Ishikawa (cell line): ENCODE results near the gene CNTNAP2.

Experiments used
- CEBPB ChIP-seq: IDR thresholded peaks from 2 replicates; pipeline ENCODE4 v1.6.1; 2012
- CREB1 ChIP-seq: IDR thresholded peaks from 2 replicates; pipeline ENCODE4 v1.6.1; 2012; ENCODE audit warnings: low read depth
- EGR1 ChIP-seq: IDR thresholded peaks from 2 replicates; pipeline ENCODE4 v1.6.1; 2012
- EP300 ChIP-seq: IDR thresholded peaks from 2 replicates; pipeline ENCODE4 v1.6.1; 2012; ENCODE audit warnings: borderline replicate concordance
- FOXM1 ChIP-seq: IDR thresholded peaks from 2 replicates; pipeline ENCODE4 v1.6.1; 2012; ENCODE audit warnings: low read depth, borderline replicate concordance
- NFIC ChIP-seq: IDR thresholded peaks from 2 replicates; pipeline ENCODE4 v1.6.1; 2012
- RAD21 ChIP-seq: IDR thresholded peaks from 2 replicates; pipeline ENCODE4 v1.6.1; 2012; ENCODE audit warnings: low read depth
- TAF1 ChIP-seq: IDR thresholded peaks from 2 replicates; pipeline ENCODE4 v1.6.1; 2012; ENCODE audit warnings: low read depth, mild to moderate bottlenecking
- TCF12 ChIP-seq: IDR thresholded peaks from 2 replicates; pipeline ENCODE4 v1.6.1; 2012; ENCODE audit warnings: low read depth
- TEAD4 ChIP-seq: IDR thresholded peaks from 2 replicates; pipeline ENCODE4 v1.6.1; 2012
- YY1 ChIP-seq: IDR thresholded peaks from 2 replicates; pipeline ENCODE4 v1.6.1; 2012; ENCODE audit warnings: low read depth
- ZBTB7A ChIP-seq: IDR thresholded peaks from 2 replicates; pipeline ENCODE4 v1.6.1; 2012; ENCODE audit warnings: low read depth
- TF ChIP-seq, protein P1 (sequence below): IDR thresholded peaks from 2 replicates; pipeline ENCODE4 v1.6.1; 2012; ENCODE audit warnings: low read depth, mild to moderate bottlenecking
- TF ChIP-seq, protein P2 (sequence below): IDR thresholded peaks from 2 replicates; pipeline ENCODE4 v1.6.1; 2012
- TF ChIP-seq, protein P3 (sequence below): IDR thresholded peaks from 2 replicates; pipeline ENCODE4 v1.6.1; 2012

Gene CNTNAP2

DNA sequence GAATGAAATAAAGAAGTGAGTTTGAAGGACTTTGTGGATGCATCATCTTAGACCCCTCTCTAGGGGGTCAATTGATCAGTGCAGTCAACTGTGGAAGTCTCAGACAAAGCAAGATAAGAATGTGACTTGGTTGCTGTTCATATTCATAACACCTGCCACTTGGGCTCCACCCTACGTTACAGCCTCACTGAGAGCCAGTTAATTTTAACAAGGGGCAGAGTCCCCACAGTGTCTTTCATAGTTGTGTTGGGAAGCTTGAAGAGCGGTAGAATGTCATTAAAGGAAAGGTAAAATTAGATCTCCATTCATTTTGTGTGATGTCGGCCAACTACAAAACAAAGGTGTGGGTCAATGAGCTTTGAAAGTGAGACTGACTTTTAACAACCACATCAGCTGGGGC lies 2031.9 kb downstream of the CNTNAP2 start:
- TF ChIP-seq YY1 (no peak), NFIC (no peak), TCF12 (no peak)
- TF ChIP-seq, protein P1, sequence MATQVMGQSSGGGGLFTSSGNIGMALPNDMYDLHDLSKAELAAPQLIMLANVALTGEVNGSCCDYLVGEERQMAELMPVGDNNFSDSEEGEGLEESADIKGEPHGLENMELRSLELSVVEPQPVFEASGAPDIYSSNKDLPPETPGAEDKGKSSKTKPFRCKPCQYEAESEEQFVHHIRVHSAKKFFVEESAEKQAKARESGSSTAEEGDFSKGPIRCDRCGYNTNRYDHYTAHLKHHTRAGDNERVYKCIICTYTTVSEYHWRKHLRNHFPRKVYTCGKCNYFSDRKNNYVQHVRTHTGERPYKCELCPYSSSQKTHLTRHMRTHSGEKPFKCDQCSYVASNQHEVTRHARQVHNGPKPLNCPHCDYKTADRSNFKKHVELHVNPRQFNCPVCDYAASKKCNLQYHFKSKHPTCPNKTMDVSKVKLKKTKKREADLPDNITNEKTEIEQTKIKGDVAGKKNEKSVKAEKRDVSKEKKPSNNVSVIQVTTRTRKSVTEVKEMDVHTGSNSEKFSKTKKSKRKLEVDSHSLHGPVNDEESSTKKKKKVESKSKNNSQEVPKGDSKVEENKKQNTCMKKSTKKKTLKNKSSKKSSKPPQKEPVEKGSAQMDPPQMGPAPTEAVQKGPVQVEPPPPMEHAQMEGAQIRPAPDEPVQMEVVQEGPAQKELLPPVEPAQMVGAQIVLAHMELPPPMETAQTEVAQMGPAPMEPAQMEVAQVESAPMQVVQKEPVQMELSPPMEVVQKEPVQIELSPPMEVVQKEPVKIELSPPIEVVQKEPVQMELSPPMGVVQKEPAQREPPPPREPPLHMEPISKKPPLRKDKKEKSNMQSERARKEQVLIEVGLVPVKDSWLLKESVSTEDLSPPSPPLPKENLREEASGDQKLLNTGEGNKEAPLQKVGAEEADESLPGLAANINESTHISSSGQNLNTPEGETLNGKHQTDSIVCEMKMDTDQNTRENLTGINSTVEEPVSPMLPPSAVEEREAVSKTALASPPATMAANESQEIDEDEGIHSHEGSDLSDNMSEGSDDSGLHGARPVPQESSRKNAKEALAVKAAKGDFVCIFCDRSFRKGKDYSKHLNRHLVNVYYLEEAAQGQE, result no peak

DNA sequence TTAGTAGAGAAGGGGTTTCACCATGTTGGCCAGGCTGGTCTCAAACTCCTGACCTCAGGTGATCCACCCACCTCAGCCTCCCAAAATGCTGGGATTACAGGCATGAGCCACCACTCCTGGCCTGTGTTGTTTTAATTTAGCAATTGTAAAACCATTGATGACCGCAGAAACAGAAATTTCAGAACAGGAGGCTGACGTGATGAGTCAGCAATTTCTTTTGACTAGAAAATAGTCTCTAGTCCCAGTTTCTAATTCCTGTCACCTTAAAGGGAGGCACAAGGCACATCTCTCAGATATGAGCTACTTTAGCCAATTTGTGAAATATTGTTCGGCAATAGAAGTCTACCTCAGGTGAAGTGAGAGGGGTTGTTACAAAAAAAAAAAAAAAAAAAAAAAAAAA lies 2033.1 kb downstream of the CNTNAP2 start:
- no peak for TF ChIP-seq EP300
- TF ChIP-seq, protein P2, sequence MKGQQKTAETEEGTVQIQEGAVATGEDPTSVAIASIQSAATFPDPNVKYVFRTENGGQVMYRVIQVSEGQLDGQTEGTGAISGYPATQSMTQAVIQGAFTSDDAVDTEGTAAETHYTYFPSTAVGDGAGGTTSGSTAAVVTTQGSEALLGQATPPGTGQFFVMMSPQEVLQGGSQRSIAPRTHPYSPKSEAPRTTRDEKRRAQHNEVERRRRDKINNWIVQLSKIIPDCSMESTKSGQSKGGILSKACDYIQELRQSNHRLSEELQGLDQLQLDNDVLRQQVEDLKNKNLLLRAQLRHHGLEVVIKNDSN, result no peak
- TF ChIP-seq YY1, result no peak

DNA sequence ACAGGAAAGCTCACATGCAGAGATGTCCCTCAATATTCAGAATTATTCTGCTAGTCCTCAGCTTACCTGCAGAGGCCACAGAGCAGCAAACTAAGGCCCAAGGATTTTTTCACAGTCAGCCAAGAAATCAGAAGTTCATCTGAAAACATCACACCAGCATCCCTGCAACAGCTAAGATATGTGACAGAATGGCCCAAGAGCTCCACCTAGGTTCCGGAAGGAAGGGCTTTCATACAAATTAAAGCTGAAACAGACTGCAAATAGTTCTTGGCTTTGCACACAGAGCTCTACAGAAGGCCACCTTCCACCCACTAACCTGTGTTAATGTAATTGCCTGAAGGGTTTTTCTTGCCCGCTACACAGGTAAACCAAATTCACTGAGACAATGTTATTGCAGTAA lies 2035.2 kb downstream of the CNTNAP2 start:
- TF ChIP-seq TCF12, result no peak
- TF ChIP-seq TEAD4, result no peak
- no peak for TF ChIP-seq CEBPB
- TF ChIP-seq RAD21, result no peak
- no peak for TF ChIP-seq YY1
- TF ChIP-seq NFIC, result no peak
- TF ChIP-seq, protein P2, result no peak
- TF ChIP-seq, protein P3, sequence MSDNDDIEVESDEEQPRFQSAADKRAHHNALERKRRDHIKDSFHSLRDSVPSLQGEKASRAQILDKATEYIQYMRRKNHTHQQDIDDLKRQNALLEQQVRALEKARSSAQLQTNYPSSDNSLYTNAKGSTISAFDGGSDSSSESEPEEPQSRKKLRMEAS, result no peak
- TF ChIP-seq TAF1, result no peak
- no peak for TF ChIP-seq EP300
- no peak for TF ChIP-seq ZBTB7A
- TF ChIP-seq FOXM1, result no peak
- TF ChIP-seq EGR1, result no peak
- TF ChIP-seq CREB1, result no peak
- TF ChIP-seq, protein P1, result no peak

DNA sequence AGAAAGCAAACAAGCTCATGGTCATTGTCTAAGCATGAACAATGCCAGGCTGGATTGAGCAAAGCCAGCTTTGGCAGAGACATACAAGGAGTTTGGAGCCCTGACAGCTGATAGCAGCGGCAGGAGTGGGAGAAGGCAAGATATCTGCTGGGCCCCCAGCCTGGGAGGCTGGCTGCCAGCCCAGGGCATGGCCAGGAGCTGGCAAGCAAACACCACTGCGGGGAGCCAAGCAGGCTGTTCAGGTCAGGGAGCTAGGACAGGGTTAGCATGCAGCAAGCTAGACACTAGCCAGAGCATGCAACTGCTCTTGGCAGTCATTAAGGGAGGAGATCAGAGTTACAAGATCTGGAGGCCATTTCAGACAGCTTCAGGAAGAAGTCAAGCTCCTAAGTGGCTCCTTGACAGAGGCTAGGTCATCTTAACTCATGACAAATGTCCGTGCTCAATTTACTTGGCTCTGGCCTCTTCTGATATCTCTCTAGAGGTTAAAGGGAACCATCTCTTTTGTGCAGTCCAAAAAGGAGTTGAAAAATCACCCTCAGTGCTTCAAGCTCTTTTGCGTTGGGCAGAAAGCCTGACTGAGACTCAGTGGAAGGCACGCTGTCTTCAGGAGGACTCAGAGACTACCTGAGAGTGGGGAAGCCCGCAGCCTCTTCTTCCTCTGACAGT lies 2037.1 kb downstream of the CNTNAP2 start:
- TF ChIP-seq RAD21 (no peak), CREB1 (no peak), NFIC (no peak), TAF1 (no peak), ZBTB7A (no peak), EP300 (no peak)
- TF ChIP-seq, protein P2, result no peak
- TF ChIP-seq, protein P1, result no peak

DNA sequence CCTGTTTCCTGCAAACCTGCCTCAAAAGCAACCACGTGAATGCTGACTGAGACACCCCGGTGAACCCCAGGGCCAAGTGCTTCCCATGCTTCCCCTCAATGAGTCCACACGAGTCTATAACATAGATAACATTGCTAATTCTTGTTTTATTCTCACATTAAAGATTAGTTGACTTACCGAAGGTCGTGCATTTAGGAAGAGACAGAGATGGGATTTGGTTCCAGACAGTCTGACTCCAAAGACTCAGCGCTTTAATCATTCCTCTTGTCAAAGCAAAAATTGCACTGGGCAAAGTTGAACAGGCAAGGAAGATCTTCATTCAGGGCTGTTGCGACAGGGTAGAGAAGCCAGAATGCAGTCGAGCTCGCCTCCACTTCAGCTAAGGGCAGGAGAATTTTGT lies 2038.4 kb downstream of the CNTNAP2 start:
- TF ChIP-seq RAD21 (no peak), NFIC (no peak), FOXM1 (no peak), TCF12 (no peak), EP300 (no peak)
- TF ChIP-seq, protein P2, result no peak
- TF ChIP-seq, protein P1, result no peak
- TF ChIP-seq, protein P3, result no peak
